Progenitor cell of endocrine pancreas (in vitro differentiated cells): ENCODE results near the gene MBP. TPM values are rescaled to one million over a fixed set of nuclear protein-coding genes. Genes with fewer than 3 reads are reported as not detected.

Experiments used
- DNase-seq: peaks from one replicate; pipeline ENCODE4 v3.0.0; 2021; ENCODE audit warnings: low spot score; ENCODE audit not compliant: unreplicated experiment
- H3K27ac Mint-ChIP-seq: 2 replicates; pipeline ENCODE4 v1.8.0; 2021; ENCODE audit warnings: mild to moderate bottlenecking, moderate library complexity, mixed read lengths
- H3K27me3 Mint-ChIP-seq: 2 replicates; pipeline ENCODE4 v1.8.0; 2021; ENCODE audit warnings: mixed read lengths
- H3K36me3 Mint-ChIP-seq: 2 replicates; pipeline ENCODE4 v1.8.0; 2022; ENCODE audit warnings: mixed read lengths; ENCODE audit not compliant: insufficient read depth
- H3K4me1 Mint-ChIP-seq: 2 replicates; pipeline ENCODE4 v1.8.0; 2021; ENCODE audit warnings: low read depth, mixed read lengths
- H3K4me3 Mint-ChIP-seq: 2 replicates; pipeline ENCODE4 v1.8.0; 2021; ENCODE audit warnings: low read depth, mild to moderate bottlenecking, moderate library complexity, mixed read lengths
- H3K9me3 Mint-ChIP-seq: 2 replicates; pipeline ENCODE4 v1.8.0; 2021; ENCODE audit warnings: low read depth, mixed read lengths
- CTCF ChIP-seq: fragments of 200-600 bp; sonication (generic); IDR thresholded peaks from one replicate; pipeline ENCODE4 v1.5.0; 2021; ENCODE audit warnings: antibody characterized with exemption, mild to moderate bottlenecking; ENCODE audit not compliant: unreplicated experiment
- long read RNA-seq: library from polyadenylated mRNA; unstranded; transcript quantifications from one replicate; pipeline ENCODE4 v2.0.0, GENCODE V29; 2020
- total RNA-seq: library from RNA; stranded (reverse); gene quantifications from 2 replicates; pipeline ENCODE4 v1.2.1, GENCODE V29; 2021

The MBP gene
- 38.4 and 39.0 TPM in 2 replicates for total RNA-seq
- long read RNA-seq, full-length matches to known transcripts, result 3 of 18 reads
- long read RNA-seq, partial matches to known transcripts, result 1 of 18 reads
- long read RNA-seq, other reads (novel, unspliced or antisense), result 14 of 18 reads

DNA sequence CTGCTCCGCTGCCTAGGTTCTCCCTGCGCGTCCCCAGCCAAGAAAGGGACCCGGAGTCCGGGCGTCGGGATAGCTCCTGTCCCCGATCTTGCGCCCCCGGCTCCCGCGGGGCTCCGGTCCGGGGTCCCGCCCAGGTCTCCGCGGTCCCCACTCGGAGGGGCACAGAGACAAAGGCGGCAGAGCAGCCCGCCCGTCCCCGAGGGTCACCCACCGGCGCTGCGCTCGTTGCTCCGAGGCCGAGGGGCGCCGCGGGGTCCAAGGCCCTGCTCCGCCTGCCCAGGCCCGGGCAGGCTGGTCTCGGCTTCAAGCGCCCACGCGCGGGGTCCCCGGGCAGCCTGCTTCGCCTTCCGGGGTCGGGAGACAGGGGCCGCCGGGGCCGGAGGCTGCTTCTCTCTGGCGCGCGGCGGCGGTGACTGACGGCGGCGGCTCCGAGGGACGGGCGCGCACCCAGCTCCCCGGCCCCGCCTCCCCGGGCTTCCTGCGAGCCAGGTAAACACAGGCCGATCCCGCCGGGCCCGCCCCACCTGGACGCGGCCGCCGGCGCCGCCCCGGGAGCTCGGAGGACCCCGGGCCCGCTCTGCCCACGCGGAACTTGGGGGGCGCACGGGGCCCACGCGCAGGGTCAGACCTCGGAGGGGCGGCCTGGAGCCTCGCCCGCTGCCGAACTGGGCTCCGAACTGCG lies at the start of gene MBP:
MBP (minus strand) TSS at position 415 of the 682 bp plus-strand sequence. CDS start 27,522 bp downstream, outside the sequence.
- Mint-ChIP-seq H3K4me1 (peaks cover 18% of the 10 kb centered on the region), H3K36me3 (peaks cover 4% of the 10 kb centered on the region), H3K27me3 (peaks cover 28% of the 10 kb centered on the region), H3K27ac (peak within 1 kb of the TSS; percentile 96), H3K4me3 (peak within 1 kb of the TSS; percentile 86), H3K9me3 (no peaks in the 10 kb centered on the region)
- DNase-seq, result peak; percentile 73
- TF ChIP-seq CTCF, result no peak

GRCh38 chr18:77181950-77182707 lies 49.5 kb upstream of the MBP start:
- Mint-ChIP-seq H3K9me3 (peaks cover 11% of the 10 kb centered on the region), H3K4me3 (no peak overlapping the region), H3K36me3 (no peaks in the 10 kb centered on the region), H3K27ac (no peak overlapping the region), H3K4me1 (no peaks in the 10 kb centered on the region), H3K27me3 (peaks cover 4% of the 10 kb centered on the region)
- DNase-seq, result no peak
- TF ChIP-seq CTCF, result no peak

GRCh38 chr18:77178559-77178958 lies 46.0 kb upstream of the MBP start:
- Mint-ChIP-seq H3K36me3 (no peaks in the 10 kb centered on the region), H3K27ac (no peak overlapping the region), H3K9me3 (no peaks in the 10 kb centered on the region), H3K27me3 (peaks cover 4% of the 10 kb centered on the region), H3K4me1 (no peaks in the 10 kb centered on the region), H3K4me3 (no peak overlapping the region)
- no peak for DNase-seq
- no peak for TF ChIP-seq CTCF

- Mint-ChIP-seq H3K36me3 (no peaks in the 10 kb centered on the region), H3K27me3 (peaks cover 4% of the 10 kb centered on the region), H3K27ac (no peak overlapping the region), H3K4me3 (no peak overlapping the region), H3K4me1 (no peaks in the 10 kb centered on the region), H3K9me3 (no peaks in the 10 kb centered on the region)
- TF ChIP-seq CTCF, result no peak
- DNase-seq, result no peak
These were observed 44.4 kb upstream of the MBP start for GRCh38 chr18:77177009-77177408.

- Mint-ChIP-seq H3K4me1 (no peaks in the 10 kb centered on the region), H3K4me3 (no peak overlapping the region), H3K27me3 (no peaks in the 10 kb centered on the region), H3K36me3 (no peaks in the 10 kb centered on the region), H3K27ac (no peak overlapping the region), H3K9me3 (no peaks in the 10 kb centered on the region)
- no peak for DNase-seq
- TF ChIP-seq CTCF, result no peak
These were observed 40.9 kb upstream of the MBP start for GRCh38 chr18:77173275-77174030.
